COLO668 (cell line): Measurements from ENCODE around the gene RSPRY1.

Source experiments
- DNase-seq: peaks from one replicate; lab custom pipeline; 2025; ENCODE audit not compliant: unreplicated experiment; lab: John Stamatoyannopoulos, UW

Gene RSPRY1

GRCh38 chr16:57185945-57186871 is at the start of gene RSPRY1, which contains the start of gene PSME3IP1:
Gene RSPRY1, plus strand, starts transcription at chr16:57186329. Its CDS starts 18,330 bp downstream, at chr16:57204659.
Gene PSME3IP1, minus strand, starts transcription at chr16:57186039. Its CDS starts 12,185 bp downstream, at chr16:57173854.
- peak; percentile 97 for DNase-seq

GRCh38 chr16:57137043-57137442 is 49.1 kb upstream of the RSPRY1 start:
- no peak for DNase-seq

- DNase-seq, result no peak
These were observed 48.4 kb upstream of the RSPRY1 start for GRCh38 chr16:57137566-57138273.

- no peak for DNase-seq
These were observed 47.7 kb upstream of the RSPRY1 start for GRCh38 chr16:57138281-57138935.

- DNase-seq, result no peak
These were observed 45.0 kb upstream of the RSPRY1 start for GRCh38 chr16:57140931-57141668.

GRCh38 chr16:57141822-57142631 is 44.1 kb upstream of the RSPRY1 start:
- DNase-seq, result no peak

GRCh38 chr16:57143149-57143921 is 42.8 kb upstream of the RSPRY1 start:
- no peak for DNase-seq

GRCh38 chr16:57144027-57144426 is 42.1 kb upstream of the RSPRY1 start:
- no peak for DNase-seq

GRCh38 chr16:57145046-57146021 is 40.8 kb upstream of the RSPRY1 start:
- no peak for DNase-seq

- no peak for DNase-seq
These were observed 40.0 kb upstream of the RSPRY1 start for GRCh38 chr16:57146040-57146647.

GRCh38 chr16:57146735-57147134 is 39.4 kb upstream of the RSPRY1 start:
- peak; percentile 17 for DNase-seq

GRCh38 chr16:57147381-57148221 is 38.5 kb upstream of the RSPRY1 start:
- DNase-seq, result no peak

- no peak for DNase-seq
These were observed 37.6 kb upstream of the RSPRY1 start for GRCh38 chr16:57148481-57148880.

- DNase-seq, result no peak
These were observed 36.7 kb upstream of the RSPRY1 start for GRCh38 chr16:57149391-57149790.

GRCh38 chr16:57150682-57151330 is 35.3 kb upstream of the RSPRY1 start:
- no peak for DNase-seq

GRCh38 chr16:57151369-57151768 is 34.8 kb upstream of the RSPRY1 start:
- no peak for DNase-seq
